GM19395 (cell line): Measurements from ENCODE around the gene DCAF16.
"Not testable (repeated sequence)": the region's sequence is repeated elsewhere in the genome, so short reads cannot be mapped to it uniquely, and the experiment has no call there.

Source experiments
- ATAC-seq: cut with Tn5 transposase; IDR thresholded peaks from one replicate; pipeline ENCODE4 v1.9.1; 2021; ENCODE audit warnings: mild to moderate bottlenecking, moderate library complexity; ENCODE audit not compliant: unreplicated experiment

The DCAF16 gene

GRCh38 chr4:17810260-17811077, at the start of gene DCAF16, which contains the start of gene NCAPG:
DCAF16 (minus strand) TSS chr4:17810757; CDS start chr4:17804141, 6,616 bp downstream.
NCAPG (plus strand) TSS chr4:17810979; CDS start chr4:17811078, 99 bp downstream.
- ATAC-seq: peak; percentile 90

- no peak for ATAC-seq
These were observed 49.3 kb upstream of the DCAF16 start for GRCh38 chr4:17859793-17860406.

GRCh38 chr4:17854036-17854435, 43.5 kb upstream of the DCAF16 start:
- no peak for ATAC-seq

- no peak for ATAC-seq
These were observed 41.4 kb upstream of the DCAF16 start for GRCh38 chr4:17851959-17852358.

GRCh38 chr4:17850295-17850694, 39.7 kb upstream of the DCAF16 start:
- not testable (repeated sequence) for ATAC-seq

- no peak for ATAC-seq
These were observed 35.7 kb upstream of the DCAF16 start for GRCh38 chr4:17846266-17846665.

- no peak for ATAC-seq
These were observed 13.5 kb upstream of the DCAF16 start for GRCh38 chr4:17823871-17824669.

- ATAC-seq: peak; percentile 79
These were observed 6.5 kb upstream of the DCAF16 start for GRCh38 chr4:17817027-17817426.

GRCh38 chr4:17816142-17816541, 5.6 kb upstream of the DCAF16 start:
- ATAC-seq: no peak

GRCh38 chr4:17814140-17814539, 3.6 kb upstream of the DCAF16 start:
- no peak for ATAC-seq

- no peak for ATAC-seq
These were observed 2.2 kb upstream of the DCAF16 start for GRCh38 chr4:17812801-17813200.

- ATAC-seq: no peak
These were observed 1.6 kb upstream of the DCAF16 start for GRCh38 chr4:17812125-17812524.

GRCh38 chr4:17811078-17811603, 584 bp upstream of the DCAF16 start:
- ATAC-seq: peak; percentile 40

GRCh38 chr4:17809667-17810066, 890 bp downstream of the DCAF16 start:
- no peak for ATAC-seq

GRCh38 chr4:17807446-17807845, 3.1 kb downstream of the DCAF16 start:
- no peak for ATAC-seq

GRCh38 chr4:17805580-17806155, 4.9 kb downstream of the DCAF16 start:
- no peak for ATAC-seq

GRCh38 chr4:17797808-17798207, 12.7 kb downstream of the DCAF16 start:
- no peak for ATAC-seq

- no peak for ATAC-seq
These were observed 15.8 kb downstream of the DCAF16 start for GRCh38 chr4:17794730-17795129.

- ATAC-seq: no peak
These were observed 21.6 kb downstream of the DCAF16 start for GRCh38 chr4:17788956-17789355.

- ATAC-seq: no peak
These were observed 23.2 kb downstream of the DCAF16 start for GRCh38 chr4:17787315-17787714.

GRCh38 chr4:17786567-17786966, 24.0 kb downstream of the DCAF16 start:
- ATAC-seq: peak; percentile 56
